ENCODE results near the gene ADAD2.

The ADAD2 gene

GRCh38 chr16:84176192-84177053 lies 14.5 kb upstream of the ADAD2 start:
- DNase-seq (ENCODE audit: low read depth in 2 of 2, low spot score in 1 of 2) = no peak

GRCh38 chr16:84177741-84178073 lies 13.2 kb upstream of the ADAD2 start:
- DNase-seq (ENCODE audit: low read depth in 2 of 2, low spot score in 1 of 2) = no peak

- DNase-seq (ENCODE audit: low read depth in 2 of 2, low spot score in 1 of 2) = no peak
These were observed 12.7 kb upstream of the ADAD2 start for GRCh38 chr16:84178146-84178765.

- DNase-seq (ENCODE audit: low read depth in 2 of 2, low spot score in 1 of 2) = no peak
These were observed 11.9 kb upstream of the ADAD2 start for GRCh38 chr16:84178892-84179611.

GRCh38 chr16:84179612-84180320 lies 11.2 kb upstream of the ADAD2 start:
- no peak for DNase-seq (ENCODE audit: low read depth in 2 of 2, low spot score in 1 of 2)

- DNase-seq (ENCODE audit: low read depth in 2 of 2, low spot score in 1 of 2) = no peak
These were observed 10.3 kb upstream of the ADAD2 start for GRCh38 chr16:84180519-84181140.

GRCh38 chr16:84181144-84181915 lies 9.6 kb upstream of the ADAD2 start:
- DNase-seq (ENCODE audit: low read depth in 2 of 2, low spot score in 1 of 2) = no peak

GRCh38 chr16:84182104-84182503 lies 8.9 kb upstream of the ADAD2 start:
- DNase-seq (ENCODE audit: low read depth in 2 of 2, low spot score in 1 of 2) = no peak

- DNase-seq (ENCODE audit: low read depth in 2 of 2, low spot score in 1 of 2) = no peak
These were observed 8.0 kb upstream of the ADAD2 start for GRCh38 chr16:84182680-84183571.

GRCh38 chr16:84183572-84183875 lies 7.4 kb upstream of the ADAD2 start:
- DNase-seq (ENCODE audit: low read depth in 2 of 2, low spot score in 1 of 2) = no peak

- DNase-seq (ENCODE audit: low read depth in 2 of 2, low spot score in 1 of 2) = no peak
These were observed 6.9 kb upstream of the ADAD2 start for GRCh38 chr16:84183911-84184591.

- no peak for DNase-seq (ENCODE audit: low read depth in 2 of 2, low spot score in 1 of 2)
These were observed 6.2 kb upstream of the ADAD2 start for GRCh38 chr16:84184775-84185174.

- DNase-seq (ENCODE audit: low read depth in 2 of 2, low spot score in 1 of 2) = peak; percentile 80 to 82
These were observed 4.1 kb upstream of the ADAD2 start, which contains the start of gene TAF1C for GRCh38 chr16:84186685-84187437. TSS of gene TAF1C (minus strand) at chr16:84187057. CDS start at chr16:84184988, 2,069 bp downstream.

- DNase-seq (ENCODE audit: low read depth in 2 of 2, low spot score in 1 of 2) = no peak
These were observed 509 bp downstream of the ADAD2 start for GRCh38 chr16:84191466-84191865.

GRCh38 chr16:84193480-84193879 lies 2.5 kb downstream of the ADAD2 start:
- DNase-seq (ENCODE audit: low read depth in 2 of 2, low spot score in 1 of 2) = no peak

GRCh38 chr16:84194018-84194417 lies 3.1 kb downstream of the ADAD2 start:
- DNase-seq (ENCODE audit: low read depth in 2 of 2, low spot score in 1 of 2) = no peak

GRCh38 chr16:84194470-84195200 lies 3.7 kb downstream of the ADAD2 start:
- DNase-seq (ENCODE audit: low read depth in 2 of 2, low spot score in 1 of 2) = no peak
